Left lung (tissue), 10 donors: ENCODE measurements around the gene GATA1. TPM values are rescaled to one million over a fixed set of nuclear protein-coding genes. Genes with fewer than 3 reads are reported as not detected.

Source experiments
- ATAC-seq: fragments of 200-7000 bp; cut with Tn5 transposase; one replicate; pipeline ENCODE4 v1.9.1; 2020; ENCODE audit warnings: moderate library complexity
- DNase-seq, 4 donors: peaks; one replicate each; pipeline ENCODE4 v3.0.0-alpha.2; 2013 to 2020
- H3K27ac ChIP-seq, 2 donors: fragments of 200-600 bp; sonication (generic) in 1 of 2; one replicate each; pipeline versions ENCODE4 v1.5.0 to v1.8.0; 2020 to 2021
- H3K27me3 ChIP-seq, 2 donors: fragments of 200-600 bp; sonication (generic) in 1 of 2; one replicate each; pipeline versions ENCODE4 v1.5.0 to v1.8.0; 2020 to 2021
- H3K36me3 ChIP-seq, 2 donors: fragments of 200-600 bp; sonication (generic) in 1 of 2; one replicate each; pipeline versions ENCODE4 v1.5.0 to v1.8.0; 2020 to 2021
- H3K4me1 ChIP-seq, 2 donors: fragments of 200-600 bp; one replicate each; pipeline ENCODE4 v1.8.0; 2021
- H3K4me3 ChIP-seq, 2 donors: fragments of 200-600 bp; sonication (generic) in 1 of 2; one replicate each; pipeline versions ENCODE4 v1.5.0 to v1.8.0; 2020 to 2021; ENCODE audit warnings: mild to moderate bottlenecking in 1 of 2
- H3K9me3 ChIP-seq, 2 donors: fragments of 200-600 bp; sonication (generic) in 1 of 2; one replicate each; pipeline versions ENCODE4 v1.5.0 to v1.8.0; 2020 to 2021
- CTCF ChIP-seq, 2 donors: fragments of 200-600 bp; sonication (generic) in 1 of 2; IDR thresholded peaks; one replicate each; pipeline versions ENCODE4 v1.5.0 to v1.8.0; 2021; ENCODE audit warnings: antibody characterized with exemption in 2 of 2
- intact Hi-C, 2 donors: fragments of 100-400 bp; cut with DNase I; formaldehyde crosslinking; loops; one replicate each; pipeline versions ENCODE4 v1.11.2 to v1.14.2; 2022
- polyA plus RNA-seq, 6 donors: library from polyadenylated mRNA; unstranded; fragments of 120-200 nt; gene quantifications; one replicate each; pipeline ENCODE4 v1.2.1, GENCODE V29; 2013; ENCODE audit not compliant: insufficient read length in 6 of 6
- total RNA-seq, 2 donors: library from RNA; stranded (reverse); fragmentation: NEBNext Ultra II Directional; extraction: Animal tissue kit (Norgen Biotek cat#: 25700); gene quantifications; one replicate each; pipeline ENCODE4 v1.2.1, GENCODE V29; 2021
- donor health status: DM: no; HTN: yes; CAD: no.
- donor health status: DM: no; HTN: no; CAD: no.

GATA1 gene
- total and polyA plus RNA-seq, 8 donors = 0.47 to 1.3 (median 0.77) TPM

GRCh38 chrX:48792219-48792618 is 5.8 kb downstream of the GATA1 start:
- no peaks in the 10 kb centered on the region for H3K36me3 ChIP-seq
- H3K27ac ChIP-seq = no peak overlapping the region
- no peaks in the 10 kb centered on the region for H3K4me1 ChIP-seq
- H3K27me3 ChIP-seq = no peaks in the 10 kb centered on the region
- no peak for TF ChIP-seq CTCF (IDR thresholded peaks at IDR 0.05)
- no peak for ATAC-seq
- H3K4me3 ChIP-seq = no peak overlapping the region
- DNase-seq = no peak
- no peaks in the 10 kb centered on the region for H3K9me3 ChIP-seq
- intact Hi-C loops = no loop called here

- no peaks in the 10 kb centered on the region for H3K27me3 ChIP-seq
- no peaks in the 10 kb centered on the region for H3K9me3 ChIP-seq
- H3K36me3 ChIP-seq = no peaks in the 10 kb centered on the region
- no peak overlapping the region for H3K4me3 ChIP-seq
- intact Hi-C loops = no loop called here
- no peak overlapping the region for H3K27ac ChIP-seq
- no peak for TF ChIP-seq CTCF (IDR thresholded peaks at IDR 0.05)
- DNase-seq (no peak), ATAC-seq (no peak)
- no peaks in the 10 kb centered on the region for H3K4me1 ChIP-seq
Measured at GRCh38 chrX:48793935-48794334, 7.5 kb downstream of the GATA1 start.

- intact Hi-C loops = no loop called here
- Histone ChIP-seq H3K4me3 (no peak overlapping the region), H3K27ac (no peak overlapping the region), H3K27me3 (no peaks in the 10 kb centered on the region), H3K36me3 (no peaks in the 10 kb centered on the region), H3K9me3 (no peaks in the 10 kb centered on the region), H3K4me1 (no peaks in the 10 kb centered on the region)
- DNase-seq = no peak
- no peak for TF ChIP-seq CTCF (IDR thresholded peaks at IDR 0.05)
- no peak for ATAC-seq
Measured at GRCh38 chrX:48794340-48794910, 8.0 kb downstream of the GATA1 start.

- intact Hi-C loops = no loop called here
- DNase-seq (peak in 1 of 4 donors; percentile 56), ATAC-seq (peak; percentile 94)
- Histone ChIP-seq H3K4me3 (no peak overlapping the region), H3K27ac (peak overlapping the region in 1 of 2 donors; percentile 7), H3K27me3 (no peaks in the 10 kb centered on the region), H3K4me1 (no peaks in the 10 kb centered on the region), H3K9me3 (no peaks in the 10 kb centered on the region), H3K36me3 (no peaks in the 10 kb centered on the region)
- no peak for TF ChIP-seq CTCF (IDR thresholded peaks at IDR 0.05)
Measured at GRCh38 chrX:48794911-48795515, 8.6 kb downstream of the GATA1 start.

GRCh38 chrX:48798318-48798717 is 11.9 kb downstream of the GATA1 start:
- H3K27me3 ChIP-seq = no peaks in the 10 kb centered on the region
- no peak for ATAC-seq
- intact Hi-C loops = no loop called here
- H3K27ac ChIP-seq = no peak overlapping the region
- TF ChIP-seq CTCF (IDR thresholded peaks at IDR 0.05) = no peak
- DNase-seq = no peak
- no peaks in the 10 kb centered on the region for H3K4me1 ChIP-seq
- H3K9me3 ChIP-seq = no peaks in the 10 kb centered on the region
- no peak overlapping the region for H3K4me3 ChIP-seq
- no peaks in the 10 kb centered on the region for H3K36me3 ChIP-seq
